Measurements from ENCODE around the gene SLC22A23.

DNA sequence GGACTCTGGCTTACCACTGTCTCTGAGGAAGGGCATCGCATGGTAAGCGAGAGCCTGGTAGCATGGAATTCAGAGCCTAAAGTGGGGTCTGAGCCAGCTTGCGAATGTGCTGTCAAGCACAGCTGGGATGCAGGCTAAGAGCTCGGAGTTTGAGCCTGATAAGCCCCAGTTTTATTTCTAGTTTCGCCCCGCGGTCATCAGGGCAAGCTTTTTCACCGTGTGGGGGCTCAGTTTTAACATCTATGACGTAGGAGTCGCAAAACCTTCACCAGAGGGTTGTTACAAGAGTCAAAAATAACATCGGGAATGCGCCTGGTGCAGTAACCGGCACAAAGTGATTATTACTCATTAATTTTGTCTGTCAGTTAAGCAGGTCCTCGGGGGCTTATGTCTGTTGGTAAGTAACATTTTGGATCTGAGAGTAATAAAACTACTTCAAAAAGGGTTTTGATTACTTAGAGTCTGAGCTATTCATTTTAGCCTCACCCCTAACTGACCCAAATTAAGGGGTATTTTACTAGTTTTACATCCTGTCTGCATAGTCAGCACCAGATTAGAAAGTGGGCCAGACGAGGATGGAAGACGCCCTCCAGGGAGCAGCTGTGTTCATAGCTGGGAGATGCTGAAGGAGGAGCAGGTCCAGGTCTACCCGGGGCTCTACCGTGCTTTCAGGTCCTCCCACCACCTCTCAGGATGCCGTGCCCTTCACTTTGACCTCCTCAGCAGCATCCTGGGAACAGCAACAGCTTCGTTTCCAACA is 29.7 kb downstream of the SLC22A23 start:
- TF ChIP-seq EZH2phosphoT487 (IDR thresholded peaks at IDR 0.05; ENCODE audit: insufficient read depth, low read depth) (no peak), EZH2 (IDR thresholded peaks at IDR 0.05; ENCODE audit: insufficient read depth, poor library complexity, severe bottlenecking) (no peak)
